Glutamatergic neuron (in vitro differentiated cells): ENCODE data around the gene CDK15. TPM values are rescaled to one million over a fixed set of nuclear protein-coding genes. Genes with fewer than 3 reads are reported as not detected.
"Not testable (repeated sequence)": the region's sequence is repeated elsewhere in the genome, so short reads cannot be mapped to it uniquely, and the experiment has no call there.

Experiments used
- DNase-seq: peaks from one replicate; pipeline ENCODE4 v3.0.0; 2022
- H3K27ac Mint-ChIP-seq: one replicate; pipeline ENCODE4 v1.8.0; 2020; ENCODE audit warnings: mild to moderate bottlenecking, mixed read lengths, inconsistent platforms; ENCODE audit not compliant: unreplicated experiment
- H3K27me3 Mint-ChIP-seq: one replicate; pipeline ENCODE4 v1.8.0; 2020; ENCODE audit warnings: mild to moderate bottlenecking, moderate library complexity, mixed read lengths, inconsistent platforms; ENCODE audit not compliant: unreplicated experiment
- H3K36me3 Mint-ChIP-seq: one replicate; pipeline ENCODE4 v1.8.0; 2020; ENCODE audit warnings: mild to moderate bottlenecking, mixed read lengths, inconsistent platforms; ENCODE audit not compliant: unreplicated experiment
- H3K4me1 Mint-ChIP-seq: one replicate; pipeline ENCODE4 v1.8.0; 2020; ENCODE audit warnings: mild to moderate bottlenecking, low read depth, mixed read lengths, inconsistent platforms; ENCODE audit not compliant: unreplicated experiment
- H3K4me3 Mint-ChIP-seq: one replicate; pipeline ENCODE4 v1.8.0; 2020; ENCODE audit warnings: mild to moderate bottlenecking, mixed read lengths, inconsistent platforms; ENCODE audit not compliant: unreplicated experiment
- H3K9me3 Mint-ChIP-seq: one replicate; pipeline ENCODE4 v1.8.0; 2020; ENCODE audit warnings: mild to moderate bottlenecking, moderate library complexity, mixed read lengths, inconsistent platforms; ENCODE audit not compliant: unreplicated experiment
- CTCF ChIP-seq: fragments of 200-600 bp; sonication (generic); IDR thresholded peaks from one replicate; pipeline ENCODE4 v1.5.0; 2021; ENCODE audit not compliant: partially characterized antibody, unreplicated experiment
- total RNA-seq: library from RNA; stranded (reverse); fragmentation: NEBNext Ultra II Directional; extraction: Animal tissue kit (Norgen Biotek cat#: 25700); gene quantifications from one replicate; pipeline ENCODE4 v1.2.1, GENCODE V29; 2021; ENCODE audit not compliant: unreplicated experiment

Gene CDK15
- total RNA-seq, 1 donor from 2014 or later: 0.61 TPM

- H3K9me3 Mint-ChIP-seq: peaks cover 4% of the 10 kb centered on the region
- peak; percentile 42 for DNase-seq
- H3K4me1 Mint-ChIP-seq: peaks cover 17% of the 10 kb centered on the region
- H3K4me3 Mint-ChIP-seq: peak overlapping the region; percentile 56
- no peak for TF ChIP-seq CTCF
- H3K36me3 Mint-ChIP-seq: no peaks in the 10 kb centered on the region
- H3K27me3 Mint-ChIP-seq: peaks cover 2% of the 10 kb centered on the region
- H3K27ac Mint-ChIP-seq: peak overlapping the region; percentile 13
Observed at GRCh38 chr2:201807452-201807999, 1.2 kb downstream of the CDK15 start.

GRCh38 chr2:201808027-201808426 is 1.7 kb downstream of the CDK15 start:
- H3K4me3 Mint-ChIP-seq: peak overlapping the region; percentile 56
- peaks cover 17% of the 10 kb centered on the region for H3K4me1 Mint-ChIP-seq
- H3K9me3 Mint-ChIP-seq: peaks cover 4% of the 10 kb centered on the region
- peaks cover 2% of the 10 kb centered on the region for H3K27me3 Mint-ChIP-seq
- peak overlapping the region; percentile 6 for H3K27ac Mint-ChIP-seq
- no peaks in the 10 kb centered on the region for H3K36me3 Mint-ChIP-seq
- no peak for DNase-seq
- no peak for TF ChIP-seq CTCF

- Mint-ChIP-seq H3K36me3 (no peaks in the 10 kb centered on the region), H3K27ac (no peak overlapping the region), H3K4me3 (no peak overlapping the region), H3K27me3 (peaks cover 3% of the 10 kb centered on the region), H3K9me3 (peaks cover 4% of the 10 kb centered on the region), H3K4me1 (peaks cover 20% of the 10 kb centered on the region)
- no peak for DNase-seq
- no peak for TF ChIP-seq CTCF
Observed at GRCh38 chr2:201809633-201810032, 3.3 kb downstream of the CDK15 start.

GRCh38 chr2:201810604-201811003 is 4.3 kb downstream of the CDK15 start:
- H3K36me3 Mint-ChIP-seq, H3K27ac Mint-ChIP-seq, H3K9me3 Mint-ChIP-seq, H3K4me3 Mint-ChIP-seq, DNase-seq, H3K27me3 Mint-ChIP-seq: not testable (repeated sequence)
- H3K4me1 Mint-ChIP-seq: peaks cover 20% of the 10 kb centered on the region

GRCh38 chr2:201813996-201814760 is 7.8 kb downstream of the CDK15 start:
- peak overlapping the region; percentile 32 for H3K4me3 Mint-ChIP-seq

More at GRCh38 chr2:201813996-201814760, 7.8 kb downstream of the CDK15 start:
- TF ChIP-seq CTCF: no peak
- H3K27ac Mint-ChIP-seq: peak overlapping the region; percentile 67
- peaks cover 7% of the 10 kb centered on the region for H3K4me1 Mint-ChIP-seq
- no peak for DNase-seq
- no peaks in the 10 kb centered on the region for H3K36me3 Mint-ChIP-seq
- no peaks in the 10 kb centered on the region for H3K9me3 Mint-ChIP-seq
- peaks cover 2% of the 10 kb centered on the region for H3K27me3 Mint-ChIP-seq
